ENCODE measurements around the gene ATG5. TPM values are rescaled to one million over a fixed set of nuclear protein-coding genes. Genes with fewer than 3 reads are reported as not detected.

ATG5 gene
- polyA plus RNA-seq, 3 donors, result 15.0 to 31.4 (median 29.9) TPM

DNA sequence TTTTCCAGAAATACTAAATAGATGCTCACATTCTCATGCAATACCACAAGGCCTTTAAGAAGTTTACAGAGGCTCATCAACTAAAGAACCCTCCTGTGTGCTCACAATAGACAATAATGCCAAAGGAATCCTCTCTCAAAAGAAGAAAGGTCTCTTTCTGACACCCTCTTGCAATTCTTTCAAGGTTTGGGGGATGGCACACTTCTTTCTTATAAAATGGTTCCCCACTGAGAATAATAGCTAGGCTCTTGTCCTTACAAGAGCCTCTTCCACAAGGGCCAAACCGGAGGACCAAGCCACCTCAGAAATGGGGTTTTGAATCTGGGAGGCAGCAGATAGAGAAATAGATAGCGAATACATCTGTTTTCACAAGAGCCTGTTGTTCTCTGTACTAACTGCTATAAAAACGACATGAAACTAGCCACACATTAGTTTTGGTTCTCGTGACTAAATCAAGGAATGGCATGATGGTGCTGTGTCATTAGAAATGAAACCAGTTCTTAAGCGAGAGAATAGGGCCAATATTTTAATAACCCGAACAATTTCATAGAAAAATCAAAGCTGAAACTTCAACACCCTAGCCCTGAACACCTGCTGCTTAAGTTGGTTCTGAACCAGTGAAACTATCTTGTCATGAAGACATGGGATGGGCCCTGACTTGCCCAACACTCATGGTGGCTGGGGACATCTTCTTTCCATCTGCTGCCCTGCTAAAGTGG lies 158.3 kb downstream of the ATG5 start:
- peaks cover 30% of the 10 kb centered on the region for H3K4me1 Mint-ChIP-seq
- H3K9me3 Mint-ChIP-seq, result peaks cover 0 to 2% (median 0%) of the 10 kb centered on the region in 7 donors
- no peak for DNase-seq
- Histone ChIP-seq H3K4me1 (ENCODE audit: control insufficient read depth in 1 of 2, insufficient read depth in 2 of 2, low read length in 2 of 2) (peaks cover 30 to 32% of the 10 kb centered on the region in 2 donors), H3K4me3 (replicated peaks in 1 of 3; ENCODE audit: low read depth in 2 of 3, low read length in 3 of 3) (no peak overlapping the region), H3K9me3 (replicated peaks in 1 of 2; ENCODE audit: control insufficient read depth in 1 of 2, insufficient read depth in 1 of 2, low read length in 2 of 2) (no peaks in the 10 kb centered on the region), H3K27me3 (ENCODE audit: control insufficient read depth in 2 of 2, insufficient read depth in 2 of 2, low read length in 2 of 2) (no peaks in the 10 kb centered on the region), H2AFZ (ENCODE audit: insufficient read depth, low read depth, low read length, poor library complexity, severe bottlenecking) (no peak overlapping the region), H3K79me2 (ENCODE audit: insufficient read depth, low read length) (no peaks in the 10 kb centered on the region), H4K20me1 (ENCODE audit: insufficient read depth, low read length) (no peaks in the 10 kb centered on the region), H3K9ac (ENCODE audit: insufficient read depth, low read length, poor library complexity, severe bottlenecking) (no peak overlapping the region), H3K27ac (ENCODE audit: low read depth in 1 of 2, low read length in 2 of 2) (no peak overlapping the region), H3K4me2 (replicated peaks; ENCODE audit: extremely low read depth, low read length, poor library complexity, severe bottlenecking) (no peak overlapping the region), H3K36me3 (replicated peaks in 1 of 2; ENCODE audit: control insufficient read depth in 1 of 2, insufficient read depth in 2 of 2, low read length in 2 of 2) (no peaks in the 10 kb centered on the region)
- TF ChIP-seq, protein P1, sequence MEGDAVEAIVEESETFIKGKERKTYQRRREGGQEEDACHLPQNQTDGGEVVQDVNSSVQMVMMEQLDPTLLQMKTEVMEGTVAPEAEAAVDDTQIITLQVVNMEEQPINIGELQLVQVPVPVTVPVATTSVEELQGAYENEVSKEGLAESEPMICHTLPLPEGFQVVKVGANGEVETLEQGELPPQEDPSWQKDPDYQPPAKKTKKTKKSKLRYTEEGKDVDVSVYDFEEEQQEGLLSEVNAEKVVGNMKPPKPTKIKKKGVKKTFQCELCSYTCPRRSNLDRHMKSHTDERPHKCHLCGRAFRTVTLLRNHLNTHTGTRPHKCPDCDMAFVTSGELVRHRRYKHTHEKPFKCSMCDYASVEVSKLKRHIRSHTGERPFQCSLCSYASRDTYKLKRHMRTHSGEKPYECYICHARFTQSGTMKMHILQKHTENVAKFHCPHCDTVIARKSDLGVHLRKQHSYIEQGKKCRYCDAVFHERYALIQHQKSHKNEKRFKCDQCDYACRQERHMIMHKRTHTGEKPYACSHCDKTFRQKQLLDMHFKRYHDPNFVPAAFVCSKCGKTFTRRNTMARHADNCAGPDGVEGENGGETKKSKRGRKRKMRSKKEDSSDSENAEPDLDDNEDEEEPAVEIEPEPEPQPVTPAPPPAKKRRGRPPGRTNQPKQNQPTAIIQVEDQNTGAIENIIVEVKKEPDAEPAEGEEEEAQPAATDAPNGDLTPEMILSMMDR (IDR thresholded peaks at IDR 0.05), result no peak
- peak overlapping the region in 1 of 7 donors; percentile 42 for H3K27ac Mint-ChIP-seq
- peaks cover 0 to 5% of the 10 kb centered on the region in 2 donors for H3K36me3 Mint-ChIP-seq
- 83% methylated on average over 1 of the region's 6 CpGs for WGBS (ENCODE audit: insufficient coverage)
- no peak overlapping the region for H3K4me3 Mint-ChIP-seq
- peaks cover 0 to 1% (median 0%) of the 10 kb centered on the region in 3 donors for H3K27me3 Mint-ChIP-seq (ENCODE audit: low read depth in 3 of 3)
- intact Hi-C loops (cut with micrococcal nuclease), result loop anchor here in 1 of 2 donors (10.0 kb wide), 2 partner anchors 172 to 282 kb away; no protein-coding TSS in a partner anchor

DNA sequence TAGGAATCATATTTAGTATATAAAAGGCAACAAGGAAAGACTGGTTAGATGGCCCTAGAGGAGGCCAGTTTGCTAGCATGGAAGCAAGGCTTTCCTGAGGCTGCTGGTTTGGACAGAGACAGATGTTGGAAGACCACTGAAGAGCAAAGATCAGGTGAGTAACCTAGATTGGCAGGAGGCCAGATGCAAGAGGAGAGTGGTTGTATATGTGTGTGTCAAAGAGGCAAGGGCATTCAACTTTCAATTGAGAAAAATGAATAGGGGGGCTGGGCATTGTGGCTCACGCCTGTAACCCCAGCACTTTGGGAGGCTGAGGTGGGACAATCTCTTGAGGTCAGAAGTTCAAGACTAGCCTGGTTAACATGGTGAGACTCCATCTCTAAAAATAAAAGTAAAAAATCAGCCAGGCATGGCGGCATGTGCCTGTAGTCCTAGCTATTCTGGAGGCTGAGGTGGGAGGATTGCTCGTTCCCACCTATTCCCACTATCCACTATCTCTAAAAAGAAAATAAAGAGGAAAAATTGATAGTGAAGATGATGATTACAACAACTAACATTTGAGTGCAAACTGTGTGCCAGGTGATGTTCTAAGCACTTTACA lies 159.6 kb downstream of the ATG5 start:
- Histone ChIP-seq H3K4me2 (replicated peaks; ENCODE audit: extremely low read depth, low read length, poor library complexity, severe bottlenecking) (no peak overlapping the region), H3K9ac (ENCODE audit: insufficient read depth, low read length, poor library complexity, severe bottlenecking) (no peak overlapping the region), H3K4me1 (ENCODE audit: control insufficient read depth in 1 of 2, insufficient read depth in 2 of 2, low read length in 2 of 2) (peaks cover 43 to 44% of the 10 kb centered on the region in 2 donors), H4K20me1 (ENCODE audit: insufficient read depth, low read length) (no peaks in the 10 kb centered on the region), H3K36me3 (replicated peaks in 1 of 2; ENCODE audit: control insufficient read depth in 1 of 2, insufficient read depth in 2 of 2, low read length in 2 of 2) (no peaks in the 10 kb centered on the region), H3K4me3 (replicated peaks in 1 of 3; ENCODE audit: low read depth in 2 of 3, low read length in 3 of 3) (no peak overlapping the region), H3K27me3 (ENCODE audit: control insufficient read depth in 2 of 2, insufficient read depth in 2 of 2, low read length in 2 of 2) (no peaks in the 10 kb centered on the region), H3K9me3 (replicated peaks in 1 of 2; ENCODE audit: control insufficient read depth in 1 of 2, insufficient read depth in 1 of 2, low read length in 2 of 2) (no peaks in the 10 kb centered on the region), H3K79me2 (ENCODE audit: insufficient read depth, low read length) (no peaks in the 10 kb centered on the region), H3K27ac (ENCODE audit: low read depth in 1 of 2, low read length in 2 of 2) (peak overlapping the region in 1 of 2 donors; percentile 100), H2AFZ (ENCODE audit: insufficient read depth, low read depth, low read length, poor library complexity, severe bottlenecking) (no peak overlapping the region)
- Mint-ChIP-seq H3K9me3 (peaks cover 0 to 2% (median 0%) of the 10 kb centered on the region in 7 donors), H3K27me3 (ENCODE audit: low read depth in 3 of 3) (peaks cover 0 to 1% (median 0%) of the 10 kb centered on the region in 3 donors), H3K27ac (peak overlapping the region in 5 of 7 donors; percentile 22 to 64 (median 53)), H3K4me3 (no peak overlapping the region), H3K4me1 (peaks cover 38% of the 10 kb centered on the region), H3K36me3 (peaks cover 0 to 5% of the 10 kb centered on the region in 2 donors)
- WGBS (ENCODE audit: insufficient coverage), result no CpG with 5 or more reads among the region's 3 CpGs
- TF ChIP-seq, protein P1 (IDR thresholded peaks at IDR 0.05), result no peak
- intact Hi-C loops (cut with micrococcal nuclease), result loop anchor here in 1 of 2 donors (10.0 kb wide), 2 partner anchors 171 to 281 kb away; no protein-coding TSS in a partner anchor
- no peak for DNase-seq

Measured in CD14-positive monocyte (primary cell).